SH-SY5Y (cell line): ENCODE measurements around the gene CRTC2.

Experiments used
- GATA2 ChIP-seq: IDR thresholded peaks from 2 replicates; pipeline ENCODE4 v1.6.1; 2011; ENCODE audit warnings: mild to moderate bottlenecking, low read depth, low read length
- GATA3 ChIP-seq: IDR thresholded peaks from 2 replicates; pipeline ENCODE4 v1.6.1; 2011; ENCODE audit warnings: low read depth, mild to moderate bottlenecking, low read length, moderate library complexity

DNA sequence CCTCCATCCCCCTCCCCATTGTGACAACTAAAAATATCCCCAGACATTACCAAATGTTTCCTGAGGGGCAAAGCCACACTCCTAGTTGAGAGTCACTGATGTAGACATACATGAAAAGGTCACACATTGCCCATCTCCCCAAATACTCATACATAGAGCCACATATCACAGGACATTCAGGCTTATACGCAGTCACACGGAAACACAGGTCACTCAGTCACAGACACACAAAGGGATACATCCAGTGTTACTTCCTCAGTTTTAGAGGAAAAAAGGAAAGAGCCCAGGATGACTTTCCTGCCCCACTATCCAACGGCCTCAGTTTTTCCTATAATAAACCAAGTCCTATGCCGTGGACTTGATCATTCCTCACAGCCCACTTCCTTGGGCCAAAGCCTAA is 3.0 kb upstream of the CRTC2 start:
- TF ChIP-seq GATA2, result no peak
- no peak for TF ChIP-seq GATA3
